IMR-90 (cell line): ENCODE data around the gene NACC2. TPM values are rescaled to one million over a fixed set of nuclear protein-coding genes. Genes with fewer than 3 reads are reported as not detected.
A peak's percentile ranks its signal among the peaks of the same experiment; 100 is the strongest.

Source experiments
- ATAC-seq: fragments of 200-7000 bp; cut with Tn5 transposase; 2 replicates; pipeline ENCODE4 v1.9.1; 2020; ENCODE audit warnings: low read depth, mild to moderate bottlenecking, moderate library complexity
- BruUV-seq: library from RNA; stranded (reverse); fragments of 400-500 nt; replicated peaks from 2 replicates; lab custom pipeline; 2021; lab: Mats Ljungman, UMichigan
- CTCF ChIA-PET: fragments of 300-600 bp; formaldehyde crosslinking; extraction: SDS; loops from one replicate; lab custom pipeline; 2021; ENCODE audit warnings: antibody characterized with exemption; lab: Yijun Ruan, JAX
- POLR2A ChIA-PET: fragments of 300-600 bp; sonication (Branson Sonifier 250); formaldehyde crosslinking; loops from one replicate; lab custom pipeline; 2022; ENCODE audit warnings: antibody characterized with exemption; ENCODE audit not compliant: unreplicated experiment; lab: Charles Lee
- DNase-seq: peaks from one replicate; pipeline ENCODE4 v3.0.0; 2013
- H2AFZ ChIP-seq: replicated peaks from 2 replicates; pipeline ENCODE3; 2013; ENCODE audit warnings: low read length, mild to moderate bottlenecking; ENCODE audit not compliant: poor library complexity
- H2AK5ac ChIP-seq: 2 replicates; pipeline ENCODE4 v1.6.1; 2013; ENCODE audit warnings: low read depth, low read length, inconsistent platforms
- H2AK9ac ChIP-seq: replicated peaks from 2 replicates; pipeline ENCODE3; 2013; ENCODE audit warnings: mild to moderate bottlenecking, low read depth, low read length, moderate library complexity; ENCODE audit not compliant: poor library complexity
- H2BK120ac ChIP-seq: 2 replicates; pipeline ENCODE4 v1.6.1; 2013; ENCODE audit warnings: low read depth, low read length, inconsistent platforms
- H2BK15ac ChIP-seq: 3 replicates; pipeline ENCODE4 v1.6.1; 2013; ENCODE audit warnings: low read depth, low read length, inconsistent platforms
- H2BK20ac ChIP-seq: 2 replicates; pipeline ENCODE4 v1.6.1; 2013; ENCODE audit warnings: low read depth, mild to moderate bottlenecking, inconsistent platforms, low read length, moderate library complexity
- H2BK5ac ChIP-seq: 2 replicates; pipeline ENCODE4 v1.6.1; 2013; ENCODE audit warnings: mild to moderate bottlenecking, low read depth, low read length, inconsistent platforms; ENCODE audit not compliant: poor library complexity, severe bottlenecking
- H3K14ac ChIP-seq: replicated peaks from 2 replicates; pipeline ENCODE4 v1.6.1; 2013; ENCODE audit warnings: low read depth, low read length, inconsistent platforms
- H3K18ac ChIP-seq: 2 replicates; pipeline ENCODE4 v1.6.1; 2013; ENCODE audit warnings: low read depth, low read length, control low read depth
- H3K23ac ChIP-seq: 2 replicates; pipeline ENCODE4 v1.6.1; 2013; ENCODE audit warnings: low read depth, low read length, inconsistent platforms
- H3K27ac ChIP-seq: 2 replicates; pipeline ENCODE4 v1.5.1; 2013; ENCODE audit warnings: mild to moderate bottlenecking, control low read depth, low read length; ENCODE audit not compliant: insufficient read depth
- H3K27me3 ChIP-seq: 2 replicates; pipeline ENCODE4 v1.6.1; 2013; ENCODE audit warnings: low read length; ENCODE audit not compliant: control insufficient read depth, insufficient read depth
- H3K36me3 ChIP-seq: 2 replicates; pipeline ENCODE4 v1.6.1; 2013; ENCODE audit warnings: low read length, mixed read lengths; ENCODE audit not compliant: control insufficient read depth, insufficient read depth
- H3K4ac ChIP-seq: 2 replicates; pipeline ENCODE4 v1.6.1; 2013; ENCODE audit warnings: low read depth, low read length, inconsistent platforms
- H3K4me1 ChIP-seq: 2 replicates; pipeline ENCODE4 v1.6.1; 2013; ENCODE audit warnings: low read length, mixed read lengths; ENCODE audit not compliant: control insufficient read depth, insufficient read depth
- H3K4me2 ChIP-seq: 2 replicates; pipeline ENCODE4 v1.6.1; 2013; ENCODE audit warnings: low read depth, mild to moderate bottlenecking, control low read depth, low read length, moderate library complexity
- H3K4me3 ChIP-seq: 2 replicates; pipeline ENCODE4 v1.5.1; 2013; ENCODE audit warnings: low read depth, mild to moderate bottlenecking, control low read depth, low read length, moderate library complexity; ENCODE audit not compliant: insufficient read depth
- H3K56ac ChIP-seq: 2 replicates; pipeline ENCODE4 v1.6.1; 2013; ENCODE audit warnings: low read length, inconsistent platforms; ENCODE audit not compliant: insufficient read depth; ENCODE audit errors: extremely low read depth
- H3K79me1 ChIP-seq, 2 experiments: 2 replicates each; pipeline ENCODE4 v1.6.1; 2013; ENCODE audit warnings: low read length in 2 of 2, inconsistent platforms in 1 of 2, low read depth in 1 of 2
- H3K9ac ChIP-seq: 2 replicates; pipeline ENCODE4 v1.6.1; 2013; ENCODE audit warnings: low read depth, low read length, control low read depth
- H3K9me1 ChIP-seq: 2 replicates; pipeline ENCODE4 v1.6.1; 2013; ENCODE audit warnings: low read length, inconsistent platforms; ENCODE audit not compliant: insufficient read depth
- H3K9me3 ChIP-seq: 2 replicates; pipeline ENCODE4 v1.6.1; 2013; ENCODE audit warnings: low read length; ENCODE audit not compliant: control insufficient read depth, insufficient read depth
- H4K20me1 ChIP-seq: 2 replicates; pipeline ENCODE4 v1.6.1; 2013; ENCODE audit warnings: low read length, inconsistent platforms; ENCODE audit not compliant: insufficient read depth
- H4K5ac ChIP-seq: 2 replicates; pipeline ENCODE4 v1.6.1; 2013; ENCODE audit warnings: mild to moderate bottlenecking, low read depth, low read length, control low read depth
- H4K8ac ChIP-seq, 2 experiments: 2 replicates each; pipeline ENCODE4 v1.6.1; 2013; ENCODE audit warnings: low read depth in 2 of 2, low read length in 2 of 2, control low read depth in 1 of 2, inconsistent platforms in 1 of 2
- H4K91ac ChIP-seq: 2 replicates; pipeline ENCODE4 v1.6.1; 2013; ENCODE audit warnings: low read depth, low read length, inconsistent platforms; ENCODE audit not compliant: insufficient read depth
- CHD1 ChIP-seq: IDR thresholded peaks from 2 replicates; pipeline ENCODE4 v1.6.1; 2012; ENCODE audit warnings: low read depth, low read length, improper control_type of control experiment
- MAFK ChIP-seq: IDR thresholded peaks from 2 replicates; pipeline ENCODE4 v1.6.1; 2012; ENCODE audit warnings: low read depth, low read length, improper control_type of control experiment
- NFE2L2 ChIP-seq: fragments of 150-350 bp; IDR thresholded peaks from 2 replicates; pipeline ENCODE4 v1.6.1; 2016; ENCODE audit warnings: low read depth, mild to moderate bottlenecking, low read length
- POLR2A ChIP-seq: IDR thresholded peaks from 2 replicates; pipeline ENCODE4 v1.6.1; 2012; ENCODE audit warnings: mild to moderate bottlenecking, low read depth, low read length
- RCOR1 ChIP-seq: IDR thresholded peaks from 2 replicates; pipeline ENCODE4 v1.6.1; 2012; ENCODE audit warnings: mild to moderate bottlenecking, low read length, improper control_type of control experiment; ENCODE audit not compliant: insufficient replicate concordance
- RFX5 ChIP-seq: IDR thresholded peaks from 2 replicates; pipeline ENCODE4 v1.8.0; 2012; ENCODE audit warnings: low read depth, mild to moderate bottlenecking, low read length, moderate library complexity
- SMC3 ChIP-seq: fragments of 150-350 bp; IDR thresholded peaks from 2 replicates; pipeline ENCODE4 v1.6.1; 2016; ENCODE audit warnings: low read depth, mild to moderate bottlenecking, antibody characterized with exemption, low read length, moderate library complexity
- WGBS, 2 experiments: methylation state at CpG; one replicate each; pipeline versions ENCODE4 v1.1.5 to v1.1.7; 2013; ENCODE audit warnings: missing lambda C conversion rate in 2 of 2; ENCODE audit not compliant: insufficient read length in 1 of 2; ENCODE audit errors: extremely low coverage in 2 of 2; 5-methylcytosine and 5-hydroxymethylcytosine counted together
- dilution Hi-C: fragments of 300-500 bp; cut with HindIII; formaldehyde crosslinking; loops from one replicate; pipeline ENCODE4 v1.14.3; 2018; ENCODE audit warnings: low sequenced_read_pairs; ENCODE audit not compliant: unreplicated experiment
- in situ Hi-C: fragments of 300-500 bp; cut with MboI; formaldehyde crosslinking; loops from 3 replicates; pipeline ENCODE4 v1.14.3; 2019; ENCODE audit warnings: low sequenced_read_pairs, inconsistent platforms, mixed read lengths
- intact Hi-C: fragments of 100-400 bp; cut with micrococcal nuclease; formaldehyde crosslinking; loops from 2 replicates; pipeline ENCODE4 v1.10.0; 2022
- polyA plus RNA-seq, 3 experiments: library from polyadenylated mRNA; depleted of rRNA; stranded (reverse); fragments of >200 nt; gene quantifications; 2 replicates each; pipeline ENCODE4 v1.2.3, GENCODE V29; 2012; ENCODE audit warnings: low replicate concordance in 1 of 3
- total RNA-seq: library from RNA; depleted of rRNA; stranded (reverse); fragments of >200 nt; gene quantifications from 2 replicates; pipeline ENCODE4 v1.2.3, GENCODE V29; 2012
- TF ChIP-seq, protein P1 (sequence below): fragments of 150-350 bp; IDR thresholded peaks from 2 replicates; pipeline ENCODE4 v1.6.1; 2016; ENCODE audit warnings: low read depth, mild to moderate bottlenecking, low read length, moderate library complexity, borderline replicate concordance
- TF ChIP-seq, protein P2 (sequence below): fragments of 150-350 bp; IDR thresholded peaks from 2 replicates; pipeline ENCODE4 v1.6.1; 2017; ENCODE audit warnings: mild to moderate bottlenecking, antibody characterized with exemption, low read length, low read depth
- TF ChIP-seq, protein P3 (sequence below): conservative IDR thresholded peaks from 2 replicates; pipeline ENCODE4 v1.5.1; 2012; ENCODE audit warnings: mild to moderate bottlenecking, low read depth, low read length, improper control_type of control experiment

NACC2 gene
- total and polyA plus RNA-seq, 2 of the 4 experiments (the other 2 are of a cell fraction) = 7.9 to 19.0 TPM

DNA sequence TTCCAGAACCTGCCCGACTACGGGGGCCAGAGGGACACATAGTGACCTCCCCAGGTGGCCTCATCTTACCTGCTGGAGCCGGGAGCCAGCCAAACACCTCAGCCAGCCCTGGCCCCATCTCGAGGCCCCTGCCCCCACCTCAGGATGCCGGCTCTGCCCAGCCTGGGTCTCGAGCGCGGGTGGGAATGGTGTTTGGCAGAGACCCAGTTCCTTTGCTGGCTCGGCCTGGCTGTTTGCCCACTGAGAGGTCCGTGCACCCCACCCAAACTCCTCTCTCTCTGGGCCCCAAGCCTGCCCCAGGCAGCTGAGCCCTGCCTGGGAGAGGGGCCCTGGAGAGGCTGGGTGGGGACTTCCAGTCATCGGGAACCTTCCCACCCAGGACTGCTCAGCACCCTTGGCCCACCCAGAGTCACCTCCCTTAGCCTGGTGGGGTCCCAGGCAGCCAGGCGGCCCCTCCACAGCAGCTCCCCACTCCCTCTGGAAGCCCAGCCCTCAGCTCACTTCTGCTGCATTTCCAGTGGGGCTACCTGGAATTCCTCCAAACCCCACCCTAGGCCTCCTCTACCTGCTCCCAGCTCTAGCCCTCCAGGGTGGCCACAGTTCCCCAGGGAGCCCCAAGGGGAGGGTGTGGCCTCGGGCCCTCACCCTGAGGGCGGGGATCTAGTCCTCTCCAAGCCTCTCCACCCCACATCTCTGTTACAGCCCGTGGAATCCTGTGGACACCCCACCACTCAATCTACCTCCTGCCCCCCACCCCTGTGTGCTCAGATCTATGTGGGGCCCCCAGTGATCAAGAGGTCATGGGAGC, 91.5 kb downstream of the NACC2 start:
- H3K9ac ChIP-seq = no peak overlapping the region
- in situ Hi-C loops = no loop called here
- peaks cover 4 to 13% of the 10 kb centered on the region in 2 experiments; a peak in 3 of 4 replicates for H3K79me1 ChIP-seq
- H3K9me3 ChIP-seq = no peaks in the 10 kb centered on the region
- no peak overlapping the region for H3K27ac ChIP-seq
- 0 out of 2 replicates have a peak overlapping the region, but pooled peaks have one; percentile 36 for H2AK5ac ChIP-seq
- H2AK9ac ChIP-seq = peak overlapping the region; percentile 58
- no TSS peak for BruUV-seq
- no peak overlapping the region for H3K4me2 ChIP-seq
- CTCF ChIA-PET = no interaction called here
- POLR2A ChIA-PET = no interaction called here
- H2AFZ ChIP-seq = no peak overlapping the region
- H2BK15ac ChIP-seq = no peak overlapping the region
- intact Hi-C loops = no loop called here
- H3K4ac ChIP-seq = no peak overlapping the region; the same call in 1 of the 2 replicates
- dilution Hi-C loops = no loop called here
- no peak for DNase-seq
- no peak overlapping the region for H2BK120ac ChIP-seq
- no peak overlapping the region for H2BK20ac ChIP-seq
- H4K91ac ChIP-seq = no peak overlapping the region
- no peak overlapping the region for H4K5ac ChIP-seq
- H3K23ac ChIP-seq = no peak overlapping the region
- TF ChIP-seq RFX5 = no peak
- TF ChIP-seq POLR2A = no peak
- no peak for TF ChIP-seq RCOR1
- TF ChIP-seq, protein P1, sequence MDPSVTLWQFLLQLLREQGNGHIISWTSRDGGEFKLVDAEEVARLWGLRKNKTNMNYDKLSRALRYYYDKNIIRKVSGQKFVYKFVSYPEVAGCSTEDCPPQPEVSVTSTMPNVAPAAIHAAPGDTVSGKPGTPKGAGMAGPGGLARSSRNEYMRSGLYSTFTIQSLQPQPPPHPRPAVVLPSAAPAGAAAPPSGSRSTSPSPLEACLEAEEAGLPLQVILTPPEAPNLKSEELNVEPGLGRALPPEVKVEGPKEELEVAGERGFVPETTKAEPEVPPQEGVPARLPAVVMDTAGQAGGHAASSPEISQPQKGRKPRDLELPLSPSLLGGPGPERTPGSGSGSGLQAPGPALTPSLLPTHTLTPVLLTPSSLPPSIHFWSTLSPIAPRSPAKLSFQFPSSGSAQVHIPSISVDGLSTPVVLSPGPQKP = no peak
- no peak for TF ChIP-seq MAFK
- no peak for TF ChIP-seq SMC3
- TF ChIP-seq NFE2L2 = no peak
- TF ChIP-seq CHD1 = no peak
- TF ChIP-seq, protein P2, sequence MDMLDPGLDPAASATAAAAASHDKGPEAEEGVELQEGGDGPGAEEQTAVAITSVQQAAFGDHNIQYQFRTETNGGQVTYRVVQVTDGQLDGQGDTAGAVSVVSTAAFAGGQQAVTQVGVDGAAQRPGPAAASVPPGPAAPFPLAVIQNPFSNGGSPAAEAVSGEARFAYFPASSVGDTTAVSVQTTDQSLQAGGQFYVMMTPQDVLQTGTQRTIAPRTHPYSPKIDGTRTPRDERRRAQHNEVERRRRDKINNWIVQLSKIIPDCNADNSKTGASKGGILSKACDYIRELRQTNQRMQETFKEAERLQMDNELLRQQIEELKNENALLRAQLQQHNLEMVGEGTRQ = no peak
- TF ChIP-seq, protein P3, sequence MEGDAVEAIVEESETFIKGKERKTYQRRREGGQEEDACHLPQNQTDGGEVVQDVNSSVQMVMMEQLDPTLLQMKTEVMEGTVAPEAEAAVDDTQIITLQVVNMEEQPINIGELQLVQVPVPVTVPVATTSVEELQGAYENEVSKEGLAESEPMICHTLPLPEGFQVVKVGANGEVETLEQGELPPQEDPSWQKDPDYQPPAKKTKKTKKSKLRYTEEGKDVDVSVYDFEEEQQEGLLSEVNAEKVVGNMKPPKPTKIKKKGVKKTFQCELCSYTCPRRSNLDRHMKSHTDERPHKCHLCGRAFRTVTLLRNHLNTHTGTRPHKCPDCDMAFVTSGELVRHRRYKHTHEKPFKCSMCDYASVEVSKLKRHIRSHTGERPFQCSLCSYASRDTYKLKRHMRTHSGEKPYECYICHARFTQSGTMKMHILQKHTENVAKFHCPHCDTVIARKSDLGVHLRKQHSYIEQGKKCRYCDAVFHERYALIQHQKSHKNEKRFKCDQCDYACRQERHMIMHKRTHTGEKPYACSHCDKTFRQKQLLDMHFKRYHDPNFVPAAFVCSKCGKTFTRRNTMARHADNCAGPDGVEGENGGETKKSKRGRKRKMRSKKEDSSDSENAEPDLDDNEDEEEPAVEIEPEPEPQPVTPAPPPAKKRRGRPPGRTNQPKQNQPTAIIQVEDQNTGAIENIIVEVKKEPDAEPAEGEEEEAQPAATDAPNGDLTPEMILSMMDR = no peak
- H4K8ac ChIP-seq = no peak overlapping the region
- no peak overlapping the region for H3K14ac ChIP-seq
- H3K27me3 ChIP-seq = no peaks in the 10 kb centered on the region
- no peak overlapping the region for H3K4me3 ChIP-seq
- H3K18ac ChIP-seq = no peak overlapping the region
- H3K4me1 ChIP-seq = peaks cover 17% of the 10 kb centered on the region
- WGBS, 2 experiments = 72% methylated on average over 4 of the region's 15 CpGs; no CpG with 5 or more reads in 1 of the 2 experiments
- no peak overlapping the region for H3K56ac ChIP-seq
- H4K20me1 ChIP-seq = peaks cover 7% of the 10 kb centered on the region; the same call in 1 of the 2 replicates
- no peak overlapping the region for H2BK5ac ChIP-seq
- peaks cover 3% of the 10 kb centered on the region for H3K36me3 ChIP-seq
- H3K9me1 ChIP-seq = 0 out of 2 replicates have a peak, but pooled peaks cover 3% of the 10 kb centered on the region
- ATAC-seq = no peak
